ENCODE data around the gene SLC9A4. TPM values are rescaled to one million over a fixed set of nuclear protein-coding genes. Genes with fewer than 3 reads are reported as not detected.

SLC9A4 gene
- total RNA-seq, 1 donor from 2014 or later: 2.2 TPM

- Histone ChIP-seq H3K4me3 (ENCODE audit: low read depth, low read length) (no peak overlapping the region), H3K27me3 (ENCODE audit: control insufficient read depth, insufficient read depth, low read length) (peaks cover 2% of the 10 kb centered on the region), H3K36me3 (ENCODE audit: control insufficient read depth, insufficient read depth, low read length) (no peaks in the 10 kb centered on the region)
- no peak for DNase-seq (ENCODE audit: low read depth)
- no peak for TF ChIP-seq CTCF (IDR thresholded peaks at IDR 0.05; ENCODE audit: insufficient read depth, low read length, poor library complexity, severe bottlenecking)
Measured at GRCh38 chr2:102473631-102474030, 605 bp downstream of the SLC9A4 start.

- H3K27me3 ChIP-seq (ENCODE audit: control insufficient read depth, insufficient read depth, low read length): peaks cover 2% of the 10 kb centered on the region
- no peak overlapping the region for H3K4me3 ChIP-seq (ENCODE audit: low read depth, low read length)
- no peak for TF ChIP-seq CTCF (IDR thresholded peaks at IDR 0.05; ENCODE audit: insufficient read depth, low read length, poor library complexity, severe bottlenecking)
- no peaks in the 10 kb centered on the region for H3K36me3 ChIP-seq (ENCODE audit: control insufficient read depth, insufficient read depth, low read length)
- DNase-seq (ENCODE audit: low read depth): no peak
Measured at GRCh38 chr2:102474785-102475184, 1.8 kb downstream of the SLC9A4 start.

GRCh38 chr2:102478686-102479470, 5.9 kb downstream of the SLC9A4 start:
- no peak overlapping the region for H3K4me3 ChIP-seq (ENCODE audit: low read depth, low read length)
- H3K27me3 ChIP-seq (ENCODE audit: control insufficient read depth, insufficient read depth, low read length): no peaks in the 10 kb centered on the region
- no peak for DNase-seq (ENCODE audit: low read depth)
- no peak for TF ChIP-seq CTCF (IDR thresholded peaks at IDR 0.05; ENCODE audit: insufficient read depth, low read length, poor library complexity, severe bottlenecking)
- no peaks in the 10 kb centered on the region for H3K36me3 ChIP-seq (ENCODE audit: control insufficient read depth, insufficient read depth, low read length)

- Histone ChIP-seq H3K27me3 (ENCODE audit: control insufficient read depth, insufficient read depth, low read length) (no peaks in the 10 kb centered on the region), H3K4me3 (ENCODE audit: low read depth, low read length) (no peak overlapping the region), H3K36me3 (ENCODE audit: control insufficient read depth, insufficient read depth, low read length) (no peaks in the 10 kb centered on the region)
- no peak for TF ChIP-seq CTCF (IDR thresholded peaks at IDR 0.05; ENCODE audit: insufficient read depth, low read length, poor library complexity, severe bottlenecking)
- DNase-seq (ENCODE audit: low read depth): no peak
Measured at GRCh38 chr2:102480285-102481195, 7.5 kb downstream of the SLC9A4 start.

- H3K27me3 ChIP-seq (ENCODE audit: control insufficient read depth, insufficient read depth, low read length): no peaks in the 10 kb centered on the region
- no peak for DNase-seq (ENCODE audit: low read depth)
- H3K4me3 ChIP-seq (ENCODE audit: low read depth, low read length): no peak overlapping the region
- no peak for TF ChIP-seq CTCF (IDR thresholded peaks at IDR 0.05; ENCODE audit: insufficient read depth, low read length, poor library complexity, severe bottlenecking)
- H3K36me3 ChIP-seq (ENCODE audit: control insufficient read depth, insufficient read depth, low read length): no peaks in the 10 kb centered on the region
Measured at GRCh38 chr2:102481931-102482330, 8.9 kb downstream of the SLC9A4 start.
